BE2C (cell line): Measurements from ENCODE around the gene BBS2.

Source experiments
- DNase-seq: peaks from one replicate; pipeline ENCODE4 v3.0.0-alpha.2; 2020
- H3K27me3 ChIP-seq: fragments of 250-450 bp; sonication (Bioruptor Pico); 2 replicates; pipeline ENCODE4 v1.5.1; 2020; ENCODE audit warnings: mild to moderate bottlenecking
- H3K36me3 ChIP-seq: fragments of 250-450 bp; sonication (Bioruptor Pico); 2 replicates; pipeline ENCODE4 v1.5.1; 2020; ENCODE audit warnings: mild to moderate bottlenecking
- H3K4me1 ChIP-seq: fragments of 250-450 bp; sonication (Bioruptor Pico); 2 replicates; pipeline ENCODE4 v1.5.1; 2020
- H3K4me3 ChIP-seq: 2 replicates; pipeline ENCODE4 v1.5.1; 2011; ENCODE audit warnings: low read depth, low read length
- H3K9me3 ChIP-seq: fragments of 250-450 bp; sonication (Bioruptor Pico); 2 replicates; pipeline ENCODE4 v1.5.1; 2020
- CTCF ChIP-seq: IDR thresholded peaks from 2 replicates; pipeline ENCODE4 v1.5.1; 2012; ENCODE audit warnings: mild to moderate bottlenecking, low read depth, low read length

BBS2 gene

GRCh38 chr16:56447286-56447685 lies 72.5 kb downstream of the BBS2 start:
- TF ChIP-seq CTCF, result no peak
- no peaks in the 10 kb centered on the region for H3K9me3 ChIP-seq
- no peak for DNase-seq
- no peak overlapping the region for H3K4me3 ChIP-seq
- no peaks in the 10 kb centered on the region for H3K27me3 ChIP-seq
- H3K36me3 ChIP-seq, result peaks cover 50% of the 10 kb centered on the region
- H3K4me1 ChIP-seq, result no peaks in the 10 kb centered on the region

GRCh38 chr16:56438038-56438437 lies 81.8 kb downstream of the BBS2 start:
- Histone ChIP-seq H3K36me3 (peaks cover 58% of the 10 kb centered on the region), H3K27me3 (no peaks in the 10 kb centered on the region), H3K9me3 (no peaks in the 10 kb centered on the region), H3K4me3 (no peak overlapping the region), H3K4me1 (no peaks in the 10 kb centered on the region)
- no peak for TF ChIP-seq CTCF
- no peak for DNase-seq

GRCh38 chr16:56436258-56436657 lies 83.6 kb downstream of the BBS2 start:
- DNase-seq, result no peak
- Histone ChIP-seq H3K4me3 (no peak overlapping the region), H3K4me1 (no peaks in the 10 kb centered on the region), H3K9me3 (no peaks in the 10 kb centered on the region), H3K27me3 (no peaks in the 10 kb centered on the region), H3K36me3 (peaks cover 56% of the 10 kb centered on the region)
- no peak for TF ChIP-seq CTCF
